ENCODE data around the gene UBE2E2.
"Not testable (repeated sequence)": the region's sequence is repeated elsewhere in the genome, so short reads cannot be mapped to it uniquely, and the experiment has no call there.

UBE2E2 gene

DNA sequence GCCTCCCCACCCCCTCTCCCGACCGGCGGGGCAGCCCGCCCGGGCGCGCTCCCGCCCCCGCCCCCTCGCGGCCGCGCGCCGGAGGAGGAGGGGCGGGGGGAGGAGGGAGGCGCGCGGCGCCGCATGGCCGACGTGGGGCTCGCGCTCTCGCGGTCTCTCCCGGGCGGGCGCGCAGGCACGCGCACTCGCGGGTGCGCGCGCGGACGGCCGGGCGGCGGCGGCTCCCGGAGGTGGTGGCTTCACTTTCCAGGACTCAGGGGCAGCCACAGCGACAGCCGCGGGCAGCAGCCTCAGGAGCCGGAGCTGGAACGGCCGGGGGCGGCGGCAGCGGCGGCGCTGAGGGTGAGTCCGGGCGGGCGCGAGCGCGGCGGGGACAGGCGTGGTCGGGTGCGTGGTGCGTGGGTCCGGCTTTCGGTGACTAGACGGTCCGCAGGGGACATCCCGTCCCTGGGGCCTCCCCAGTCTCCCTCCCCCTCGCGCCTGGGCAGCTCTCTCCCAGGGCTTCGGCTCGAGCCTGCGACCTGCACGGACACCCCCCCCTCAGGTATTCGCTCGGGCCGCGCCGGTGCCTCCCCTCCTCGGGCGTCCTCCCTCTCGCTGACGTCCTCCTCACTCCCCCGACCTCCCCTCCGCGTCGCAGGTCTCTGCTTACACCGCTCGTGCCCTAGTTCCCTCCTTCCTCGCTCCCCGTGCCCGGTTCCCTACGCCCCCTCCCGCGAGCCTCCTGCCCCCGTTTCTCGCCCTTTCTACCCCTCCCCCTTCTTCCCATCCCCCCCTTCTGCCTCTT, at the start of gene UBE2E2:
Gene UBE2E2, plus strand, starts transcription at position 407 of the 787 bp plus-strand sequence.
- peak; percentile 69 for DNase-seq

DNA sequence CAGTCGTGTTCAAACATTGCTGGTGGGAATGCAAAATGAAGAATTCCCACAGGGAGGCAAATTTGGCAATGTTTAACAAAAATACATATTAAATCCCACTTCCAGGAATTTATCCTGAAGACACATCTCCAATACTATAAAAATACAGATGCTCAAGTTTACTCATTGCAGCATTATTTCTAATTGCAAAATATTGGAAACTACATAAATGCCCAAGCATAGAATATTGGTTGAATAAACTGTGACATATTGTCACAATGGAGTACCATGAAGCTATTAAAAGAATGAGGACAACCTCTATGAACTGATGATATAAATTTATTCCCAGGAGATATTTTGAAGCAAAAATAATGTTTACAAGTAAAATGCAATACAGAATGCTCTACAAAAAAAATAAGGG, 49.7 kb upstream of the UBE2E2 start:
- no peak for DNase-seq

GRCh38 chr3:23157331-23157730, 45.8 kb upstream of the UBE2E2 start:
- no peak for DNase-seq

- no peak for DNase-seq
These were observed 43.2 kb upstream of the UBE2E2 start for GRCh38 chr3:23159929-23160328.

DNA sequence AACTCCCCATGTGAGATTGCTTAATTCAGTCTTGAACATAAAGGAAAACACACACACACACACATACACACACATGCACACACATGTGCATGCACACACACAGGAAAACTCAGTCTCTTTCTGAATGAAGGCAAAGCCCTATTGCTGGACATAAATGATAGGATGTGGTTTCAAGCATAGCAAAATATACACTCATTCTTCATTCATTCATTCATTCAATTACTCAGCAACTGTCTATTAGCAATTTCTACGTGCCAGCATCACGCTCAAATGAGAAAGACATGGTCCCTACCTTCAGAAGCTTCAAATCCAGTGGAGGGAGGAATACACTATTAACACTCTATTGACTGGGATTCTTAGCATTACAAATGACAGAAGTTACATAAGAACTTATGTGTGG, 41.8 kb upstream of the UBE2E2 start:
- DNase-seq = no peak

DNA sequence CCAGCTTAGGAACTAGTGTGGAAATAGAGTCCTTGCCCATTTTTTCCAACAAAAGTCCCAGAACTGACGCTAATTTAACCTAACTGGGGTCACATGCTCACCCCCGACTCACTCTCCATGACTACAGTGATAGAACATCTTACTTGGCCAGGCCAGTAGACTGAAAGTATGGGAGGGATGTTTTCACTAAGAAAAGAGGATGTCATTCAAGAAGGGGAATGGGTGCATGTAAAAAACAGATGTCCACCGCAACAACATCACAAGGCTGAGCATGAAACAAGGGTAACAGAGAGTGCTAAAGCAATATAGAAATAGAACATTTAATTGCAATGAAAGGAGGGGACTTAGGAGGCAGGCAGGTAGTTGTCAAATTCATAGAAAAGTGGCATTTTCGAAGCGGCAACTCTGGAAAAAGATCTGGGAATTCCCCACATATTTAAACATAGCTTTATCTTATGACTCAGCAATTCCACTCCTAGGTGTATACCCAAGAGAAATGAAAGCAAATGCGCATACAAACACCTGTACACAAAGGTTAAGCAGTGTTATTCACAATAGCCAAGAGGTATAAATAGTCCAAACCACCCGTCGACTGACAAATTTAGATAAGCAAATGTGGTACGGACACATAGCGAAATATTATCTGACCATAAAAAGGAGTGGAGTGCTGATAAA, 41.1 kb upstream of the UBE2E2 start:
- no peak for DNase-seq

- DNase-seq = no peak
These were observed 40.2 kb upstream of the UBE2E2 start for GRCh38 chr3:23162934-23163333.

GRCh38 chr3:23164746-23165145, 38.4 kb upstream of the UBE2E2 start:
- no peak for DNase-seq

DNA sequence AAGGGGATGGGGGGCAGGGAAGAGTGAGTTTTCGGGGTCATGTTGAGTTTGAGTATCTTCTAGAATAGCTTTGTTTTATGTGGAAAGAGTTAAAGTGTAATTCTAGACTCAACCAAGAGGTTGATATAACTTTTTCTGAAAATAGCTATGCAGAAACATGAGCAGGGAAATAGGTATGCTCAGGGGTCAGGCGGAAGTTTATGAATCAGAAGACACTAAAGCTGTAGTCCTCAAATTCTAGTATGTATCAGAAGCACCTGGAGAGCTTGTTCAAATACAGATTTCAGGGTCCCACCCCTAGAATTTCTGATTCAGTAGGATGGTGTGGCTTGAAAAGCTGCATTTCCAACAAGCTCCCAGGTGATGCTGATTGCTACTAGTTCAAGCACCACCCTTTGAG, 37.6 kb upstream of the UBE2E2 start:
- DNase-seq = no peak

- no peak for DNase-seq
These were observed 36.9 kb upstream of the UBE2E2 start for GRCh38 chr3:23166276-23166675.

DNA sequence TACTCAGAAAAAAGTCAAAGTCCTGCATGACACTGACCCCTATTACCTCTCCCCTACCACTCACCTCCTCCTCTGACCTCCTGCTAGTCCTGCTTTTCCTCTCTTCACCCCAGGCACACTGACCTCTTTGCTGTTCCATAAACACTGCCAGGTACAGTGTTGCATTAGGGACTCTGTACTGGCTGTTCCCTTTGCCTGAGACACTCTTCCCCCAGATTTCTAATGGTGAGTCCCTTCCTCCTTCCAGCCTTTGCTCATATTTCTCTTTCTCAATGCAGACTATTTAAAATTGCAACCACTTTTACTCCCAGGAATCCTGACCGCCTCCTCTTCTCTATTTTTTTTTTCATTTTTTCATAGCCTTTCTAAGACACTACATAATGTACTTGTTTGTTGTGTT, 36.3 kb upstream of the UBE2E2 start:
- DNase-seq = no peak

DNA sequence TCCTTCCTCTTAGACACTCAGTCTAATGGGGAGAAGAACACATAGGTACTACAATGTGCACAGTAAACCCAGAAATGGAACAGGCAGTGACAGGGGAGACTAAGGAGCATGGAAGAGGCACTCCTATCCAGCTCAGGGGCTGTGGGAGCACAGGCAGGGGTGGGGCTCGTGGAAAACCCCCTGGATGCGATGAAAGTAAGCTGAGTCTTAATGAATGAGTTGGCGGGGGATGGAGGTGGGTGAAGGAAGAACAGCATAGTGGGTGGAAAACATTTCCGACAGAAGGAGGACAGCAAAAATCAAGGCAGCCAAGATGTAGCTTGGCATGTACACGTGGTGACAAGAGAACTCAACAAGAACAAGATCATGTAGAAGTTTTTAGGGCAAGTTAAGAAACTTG, 33.6 kb upstream of the UBE2E2 start:
- DNase-seq = no peak

- DNase-seq = no peak
These were observed 32.8 kb upstream of the UBE2E2 start for GRCh38 chr3:23170291-23170690.

DNA sequence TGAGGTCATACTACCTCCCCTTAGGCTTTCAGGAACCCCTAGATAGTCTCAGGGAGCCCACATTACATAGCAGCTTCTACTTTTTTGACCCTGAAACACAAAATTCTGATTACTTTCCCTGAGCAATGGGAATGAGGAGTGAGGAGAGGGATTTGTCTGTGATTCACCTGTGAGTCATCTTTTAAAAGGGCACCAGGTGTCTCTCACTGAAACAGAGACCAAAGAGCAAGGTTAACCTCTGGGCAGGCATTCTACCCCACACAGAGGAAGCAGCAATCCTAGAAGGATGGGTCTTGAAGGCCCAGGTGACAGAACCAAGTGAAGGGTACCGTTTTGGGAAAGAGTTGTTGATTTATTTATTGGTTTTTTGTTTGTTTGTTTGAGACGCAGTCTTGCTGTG, 31.1 kb upstream of the UBE2E2 start:
- DNase-seq = no peak

GRCh38 chr3:23174426-23175039, 28.6 kb upstream of the UBE2E2 start:
- no peak for DNase-seq

- DNase-seq = no peak
These were observed 27.6 kb upstream of the UBE2E2 start for GRCh38 chr3:23175341-23176083.

DNA sequence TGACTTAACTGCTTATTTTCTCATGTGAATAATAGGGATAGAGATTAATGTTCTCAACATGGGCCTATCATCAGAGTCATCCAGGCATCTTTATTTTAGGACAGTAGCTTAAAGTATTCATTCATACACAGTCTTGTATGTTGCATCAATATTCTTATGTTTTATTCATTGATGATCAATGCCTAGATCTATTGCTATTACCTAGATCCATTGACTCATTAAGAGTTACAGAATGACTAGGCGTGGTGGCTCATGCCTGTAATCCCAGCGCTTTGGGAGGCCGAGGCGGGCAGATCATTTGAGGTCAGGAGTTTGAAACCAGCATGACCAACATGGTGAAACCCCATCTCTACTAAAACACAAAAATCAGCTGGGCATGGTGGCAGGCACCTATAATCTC, 26.3 kb upstream of the UBE2E2 start:
- not testable (repeated sequence) for DNase-seq

GRCh38 chr3:23182996-23183513, 20.1 kb upstream of the UBE2E2 start:
- no peak for DNase-seq

- no peak for DNase-seq
These were observed 19.4 kb upstream of the UBE2E2 start for GRCh38 chr3:23183731-23184130.

DNA sequence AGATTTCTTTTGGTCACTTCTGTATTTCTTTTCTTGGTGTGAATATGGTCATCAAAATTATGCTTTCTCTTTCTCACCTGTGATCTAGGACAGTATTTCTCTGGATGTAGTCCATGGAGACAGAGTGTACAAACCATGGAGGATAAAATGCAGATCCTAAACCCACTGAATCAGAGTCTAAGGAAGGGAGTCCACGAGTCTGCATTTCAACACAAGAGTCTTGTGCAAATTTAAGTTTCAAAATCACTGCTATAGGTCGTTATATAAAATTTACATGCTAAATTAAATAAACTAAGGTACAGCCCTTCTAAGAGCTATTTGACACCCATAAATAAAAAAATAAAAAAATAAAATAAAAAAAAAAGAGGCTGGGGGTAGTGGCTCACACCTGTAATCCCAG, 17.3 kb upstream of the UBE2E2 start:
- DNase-seq = no peak

- no peak for DNase-seq
These were observed 13.9 kb upstream of the UBE2E2 start for GRCh38 chr3:23189187-23189586.

- no peak for DNase-seq
These were observed 10.3 kb upstream of the UBE2E2 start for GRCh38 chr3:23192816-23193215.

DNA sequence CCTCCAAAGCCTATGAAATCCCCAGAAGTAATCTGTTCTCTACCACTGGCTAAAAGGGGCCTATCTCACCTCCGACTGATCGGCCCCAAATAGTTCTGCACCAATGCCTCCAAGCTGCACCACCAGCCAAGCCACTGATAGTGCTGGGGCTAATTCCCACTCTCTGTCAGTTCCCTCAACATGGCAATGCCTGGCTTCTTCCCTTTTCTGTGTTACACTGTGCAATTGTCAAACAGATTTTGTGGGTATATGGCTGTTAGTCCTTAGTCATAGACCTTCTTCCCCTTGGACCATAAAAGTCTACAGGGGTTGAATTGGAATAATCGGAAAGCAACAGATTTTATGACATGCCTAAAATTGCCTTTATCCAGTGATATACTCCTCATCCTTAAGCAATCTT, 9.3 kb upstream of the UBE2E2 start:
- DNase-seq = no peak
